ENCODE results near the gene SEMA6A. TPM values are rescaled to one million over a fixed set of nuclear protein-coding genes. Genes with fewer than 3 reads are reported as not detected.
"Not testable (repeated sequence)": the region's sequence is repeated elsewhere in the genome, so short reads cannot be mapped to it uniquely, and the experiment has no call there.

Gene SEMA6A
- total and polyA plus RNA-seq, 12 donors: 2.9 to 11.3 (median 7.8) TPM

GRCh38 chr5:116525674-116526073 lies 48.9 kb downstream of the SEMA6A start:
- intact Hi-C loops (cut with DNase I): no loop called here
- TF ChIP-seq, protein P1, sequence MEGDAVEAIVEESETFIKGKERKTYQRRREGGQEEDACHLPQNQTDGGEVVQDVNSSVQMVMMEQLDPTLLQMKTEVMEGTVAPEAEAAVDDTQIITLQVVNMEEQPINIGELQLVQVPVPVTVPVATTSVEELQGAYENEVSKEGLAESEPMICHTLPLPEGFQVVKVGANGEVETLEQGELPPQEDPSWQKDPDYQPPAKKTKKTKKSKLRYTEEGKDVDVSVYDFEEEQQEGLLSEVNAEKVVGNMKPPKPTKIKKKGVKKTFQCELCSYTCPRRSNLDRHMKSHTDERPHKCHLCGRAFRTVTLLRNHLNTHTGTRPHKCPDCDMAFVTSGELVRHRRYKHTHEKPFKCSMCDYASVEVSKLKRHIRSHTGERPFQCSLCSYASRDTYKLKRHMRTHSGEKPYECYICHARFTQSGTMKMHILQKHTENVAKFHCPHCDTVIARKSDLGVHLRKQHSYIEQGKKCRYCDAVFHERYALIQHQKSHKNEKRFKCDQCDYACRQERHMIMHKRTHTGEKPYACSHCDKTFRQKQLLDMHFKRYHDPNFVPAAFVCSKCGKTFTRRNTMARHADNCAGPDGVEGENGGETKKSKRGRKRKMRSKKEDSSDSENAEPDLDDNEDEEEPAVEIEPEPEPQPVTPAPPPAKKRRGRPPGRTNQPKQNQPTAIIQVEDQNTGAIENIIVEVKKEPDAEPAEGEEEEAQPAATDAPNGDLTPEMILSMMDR (IDR thresholded peaks at IDR 0.05): no peak
- peaks cover 0 to 59% (median 26%) of the 10 kb centered on the region in 9 donors for H3K4me1 ChIP-seq
- H3K9me3 ChIP-seq: no peaks in the 10 kb centered on the region
- H3K27me3 ChIP-seq: no peaks in the 10 kb centered on the region
- no peak overlapping the region for H3K4me3 ChIP-seq
- no peak overlapping the region for H3K27ac ChIP-seq
- no peaks in the 10 kb centered on the region for H3K36me3 ChIP-seq
- DNase-seq: no peak
- no peak for ATAC-seq
- 94 to 99% methylated on average over 3 of the region's 3 CpGs for WGBS, 2 donors

- intact Hi-C loops (cut with DNase I): no loop called here
- Histone ChIP-seq H3K9me3 (no peaks in the 10 kb centered on the region), H3K4me3 (no peak overlapping the region), H3K27ac (no peak overlapping the region), H3K4me1 (peaks cover 0 to 59% (median 24%) of the 10 kb centered on the region in 9 donors), H3K27me3 (no peaks in the 10 kb centered on the region), H3K36me3 (no peaks in the 10 kb centered on the region)
- 88 to 91% methylated on average over 2 of the region's 2 CpGs for WGBS, 2 donors
- DNase-seq: no peak
- TF ChIP-seq, protein P1 (IDR thresholded peaks at IDR 0.05): no peak
- no peak for ATAC-seq
Observed at GRCh38 chr5:116524966-116525365, 49.7 kb downstream of the SEMA6A start.

GRCh38 chr5:116524051-116524904 lies 50.3 kb downstream of the SEMA6A start:
- TF ChIP-seq, protein P1 (IDR thresholded peaks at IDR 0.05): no peak
- intact Hi-C loops (cut with DNase I): no loop called here
- no peaks in the 10 kb centered on the region for H3K36me3 ChIP-seq
- DNase-seq (no peak), ATAC-seq (no peak)
- H3K27ac ChIP-seq: no peak overlapping the region
- no peaks in the 10 kb centered on the region for H3K27me3 ChIP-seq
- no peaks in the 10 kb centered on the region for H3K9me3 ChIP-seq
- 69 to 73% methylated on average over 3 of the region's 3 CpGs for WGBS, 2 donors
- peaks cover 0 to 60% (median 24%) of the 10 kb centered on the region in 9 donors for H3K4me1 ChIP-seq
- no peak overlapping the region for H3K4me3 ChIP-seq

DNA sequence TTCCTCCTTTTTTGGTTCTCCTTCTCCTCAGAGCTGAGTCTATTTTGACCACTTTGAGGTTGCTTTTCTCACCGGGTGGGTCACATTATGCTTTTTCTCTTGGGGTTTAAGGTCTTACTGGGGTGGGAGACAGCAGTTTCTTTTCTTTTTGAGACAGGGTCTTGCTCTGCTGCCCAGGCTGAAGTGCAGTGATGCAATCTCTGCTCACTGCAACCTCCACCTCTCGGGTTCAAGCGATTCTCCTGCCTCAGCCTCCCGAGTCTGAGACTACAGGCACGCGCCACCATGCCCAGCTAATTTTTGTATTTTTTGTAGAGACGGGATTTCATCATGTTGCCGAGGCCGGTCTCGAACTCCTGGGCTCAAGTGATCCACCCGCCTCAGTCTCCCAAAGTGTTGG lies 51.4 kb downstream of the SEMA6A start:
- H3K36me3 ChIP-seq; ATAC-seq; H3K27ac ChIP-seq; H3K27me3 ChIP-seq; intact Hi-C loops (cut with DNase I); H3K4me3 ChIP-seq; H3K9me3 ChIP-seq; DNase-seq: not testable (repeated sequence)
- peaks cover 0 to 60% (median 22%) of the 10 kb centered on the region in 9 donors for H3K4me1 ChIP-seq
- WGBS, 2 donors: 94 to 98% methylated on average over 11 of the region's 11 CpGs
